Posterior vena cava (tissue), 2 donors: Measurements from ENCODE around the gene PHPT1. TPM values are rescaled to one million over a fixed set of nuclear protein-coding genes. Genes with fewer than 3 reads are reported as not detected.
A peak's percentile ranks its signal among the peaks of the same experiment; 100 is the strongest.

Experiments used
- DNase-seq: peaks from one replicate; pipeline ENCODE4 v3.0.0-alpha.2; 2020; ENCODE audit warnings: low spot score
- intact Hi-C, 2 donors: fragments of 100-400 bp; cut with DNase I; formaldehyde crosslinking; loops; one replicate each; pipeline versions ENCODE4 v1.14.1 to v1.14.2; 2022 to 2023
- total RNA-seq, 2 donors: library from RNA; stranded (reverse); fragmentation: NEBNext Ultra II Directional; extraction: Animal tissue kit (Norgen Biotek cat#: 25700); gene quantifications; one replicate each; pipeline ENCODE4 v1.2.1, GENCODE V29; 2021
- donor health status: DM: yes; HTN: yes; CAD: no.
- donor health status: DM: yes; HTN: yes; CAD: no.

PHPT1 gene
- total RNA-seq, 2 donors from 2014 or later = 71.7 to 87.9 TPM

- peak; percentile 75 for DNase-seq
Observed at GRCh38 chr9:136820971-136821825, 28.0 kb upstream of the PHPT1 start.

GRCh38 chr9:136821826-136822544 is 27.2 kb upstream of the PHPT1 start:
- DNase-seq = peak; percentile 75

More at GRCh38 chr9:136820971-136821825, 28.0 kb upstream of the PHPT1 start:
- intact Hi-C loops = no loop called here

GRCh38 chr9:136823136-136824046 is 25.8 kb upstream of the PHPT1 start:
- no peak for DNase-seq

More at GRCh38 chr9:136821826-136822544, 27.2 kb upstream of the PHPT1 start:
- intact Hi-C loops = no loop called here

GRCh38 chr9:136824496-136825225 is 24.5 kb upstream of the PHPT1 start:
- intact Hi-C loops = no loop called here
- no peak for DNase-seq

More at GRCh38 chr9:136823136-136824046, 25.8 kb upstream of the PHPT1 start:
- intact Hi-C loops = no loop called here

GRCh38 chr9:136825295-136826187 is 23.7 kb upstream of the PHPT1 start:
- DNase-seq = peak; percentile 77
- intact Hi-C loops = no loop called here

- no peak for DNase-seq
- intact Hi-C loops = no loop called here
Observed at GRCh38 chr9:136826188-136826541, 23.0 kb upstream of the PHPT1 start.

- intact Hi-C loops = no loop called here
- DNase-seq = no peak
Observed at GRCh38 chr9:136826703-136827582, 22.3 kb upstream of the PHPT1 start.

GRCh38 chr9:136827794-136828473 is 21.3 kb upstream of the PHPT1 start:
- no peak for DNase-seq
- intact Hi-C loops = no loop called here

- DNase-seq = no peak
- intact Hi-C loops = no loop called here
Observed at GRCh38 chr9:136828474-136829140, 20.6 kb upstream of the PHPT1 start.

GRCh38 chr9:136829412-136829811 is 19.8 kb upstream of the PHPT1 start:
- intact Hi-C loops = no loop called here

GRCh38 chr9:136829981-136830885 is 19.0 kb upstream of the PHPT1 start:
- intact Hi-C loops = no loop called here
- DNase-seq = no peak

More at GRCh38 chr9:136829412-136829811, 19.8 kb upstream of the PHPT1 start:
- DNase-seq = no peak

- no peak for DNase-seq
Observed at GRCh38 chr9:136831002-136831719, 18.0 kb upstream of the PHPT1 start.

GRCh38 chr9:136831720-136832104 is 17.5 kb upstream of the PHPT1 start:
- intact Hi-C loops = no loop called here
- DNase-seq = no peak

More at GRCh38 chr9:136831002-136831719, 18.0 kb upstream of the PHPT1 start:
- intact Hi-C loops = no loop called here

- intact Hi-C loops = no loop called here
- DNase-seq = no peak
Observed at GRCh38 chr9:136832581-136832980, 16.6 kb upstream of the PHPT1 start.
